ENCODE data around the gene DHRS4L2.
"Not testable (repeated sequence)": the region's sequence is repeated elsewhere in the genome, so short reads cannot be mapped to it uniquely, and the experiment has no call there.

Gene DHRS4L2

GRCh38 chr14:24020520-24020919, 31.8 kb downstream of the DHRS4L2 start:
- not testable (repeated sequence) for DNase-seq

- DNase-seq: not testable (repeated sequence)
These were observed 36.2 kb downstream of the DHRS4L2 start for GRCh38 chr14:24024939-24025418.

GRCh38 chr14:24029687-24030086, 41.0 kb downstream of the DHRS4L2 start:
- not testable (repeated sequence) for DNase-seq

GRCh38 chr14:24031331-24031730, 42.6 kb downstream of the DHRS4L2 start:
- DNase-seq: not testable (repeated sequence)

GRCh38 chr14:24032727-24033418, 44.1 kb downstream of the DHRS4L2 start:
- DNase-seq: no peak

- DNase-seq: not testable (repeated sequence)
These were observed 47.0 kb downstream of the DHRS4L2 start for GRCh38 chr14:24035769-24036168.

- DNase-seq: peak; percentile 38
These were observed 47.6 kb downstream of the DHRS4L2 start for GRCh38 chr14:24036169-24036962.

GRCh38 chr14:24036963-24037657, 48.4 kb downstream of the DHRS4L2 start:
- DNase-seq: not testable (repeated sequence)

- DNase-seq: no peak
These were observed 48.9 kb downstream of the DHRS4L2 start for GRCh38 chr14:24037658-24038037.

GRCh38 chr14:24038686-24039085, 50.0 kb downstream of the DHRS4L2 start:
- DNase-seq: no peak

- DNase-seq: no peak
These were observed 52.0 kb downstream of the DHRS4L2 start for GRCh38 chr14:24040692-24041091.

GRCh38 chr14:24042746-24043145, 54.0 kb downstream of the DHRS4L2 start:
- no peak for DNase-seq

- DNase-seq: not testable (repeated sequence)
These were observed 60.3 kb downstream of the DHRS4L2 start for GRCh38 chr14:24049002-24049401.

- not testable (repeated sequence) for DNase-seq
These were observed 62.0 kb downstream of the DHRS4L2 start for GRCh38 chr14:24050753-24051152.

GRCh38 chr14:24051176-24051788, 62.6 kb downstream of the DHRS4L2 start:
- DNase-seq: no peak

GRCh38 chr14:24051789-24052655, 63.3 kb downstream of the DHRS4L2 start, which contains the start of gene CARMIL3:
Gene CARMIL3, plus strand, starts transcription at chr14:24052009. Its CDS starts 145 bp downstream, at chr14:24052154.
- DNase-seq: no peak

- no peak for DNase-seq
These were observed 64.2 kb downstream of the DHRS4L2 start for GRCh38 chr14:24052656-24053547.

- DNase-seq: no peak
These were observed 65.0 kb downstream of the DHRS4L2 start for GRCh38 chr14:24053548-24054323.

- DNase-seq: no peak
These were observed 65.6 kb downstream of the DHRS4L2 start for GRCh38 chr14:24054324-24054641.

- DNase-seq: no peak
These were observed 65.9 kb downstream of the DHRS4L2 start for GRCh38 chr14:24054646-24055045.

Data from NCI-H1417 treated with DMSO at 0.1 percent for 48 hours (cell line).